22Rv1 (cell line): ENCODE measurements around the gene MYOD1.

ENCODE experiments used
- H3K27ac ChIP-seq: fragments of 450-650 bp; 2 replicates; pipeline ENCODE4 v1.5.1; 2017
- CTCF ChIP-seq: fragments of 450-650 bp; IDR thresholded peaks from 2 replicates; pipeline ENCODE4 v1.5.1; 2017; ENCODE audit warnings: mild to moderate bottlenecking
- ZFX ChIP-seq: fragments of 450-650 bp; IDR thresholded peaks from 2 replicates; pipeline ENCODE4 v1.6.1; 2017; ENCODE audit warnings: antibody characterized with exemption, borderline replicate concordance

Gene MYOD1

GRCh38 chr11:17730137-17730536 lies 10.8 kb downstream of the MYOD1 start:
- no peak for TF ChIP-seq ZFX
- TF ChIP-seq CTCF, result no peak
- H3K27ac ChIP-seq, result no peak overlapping the region

GRCh38 chr11:17730608-17731462 lies 11.5 kb downstream of the MYOD1 start:
- no peak overlapping the region for H3K27ac ChIP-seq
- peak; percentile 94 for TF ChIP-seq CTCF
- no peak for TF ChIP-seq ZFX

- H3K27ac ChIP-seq, result no peak overlapping the region
- TF ChIP-seq CTCF (no peak), ZFX (no peak)
These were observed 13.9 kb downstream of the MYOD1 start for GRCh38 chr11:17733261-17733660.

- no peak for TF ChIP-seq ZFX
- no peak for TF ChIP-seq CTCF
- H3K27ac ChIP-seq, result no peak within 1 kb of the TSS
These were observed 15.1 kb downstream of the MYOD1 start, which contains the start of gene KCNC1 for GRCh38 chr11:17734418-17734911. Gene KCNC1, plus strand, starts transcription at chr11:17734781. Its CDS starts 1,222 bp downstream, at chr11:17736003.

- H3K27ac ChIP-seq, result no peak overlapping the region
- TF ChIP-seq ZFX (no peak), CTCF (no peak)
These were observed 15.8 kb downstream of the MYOD1 start for GRCh38 chr11:17734986-17735817.

DNA sequence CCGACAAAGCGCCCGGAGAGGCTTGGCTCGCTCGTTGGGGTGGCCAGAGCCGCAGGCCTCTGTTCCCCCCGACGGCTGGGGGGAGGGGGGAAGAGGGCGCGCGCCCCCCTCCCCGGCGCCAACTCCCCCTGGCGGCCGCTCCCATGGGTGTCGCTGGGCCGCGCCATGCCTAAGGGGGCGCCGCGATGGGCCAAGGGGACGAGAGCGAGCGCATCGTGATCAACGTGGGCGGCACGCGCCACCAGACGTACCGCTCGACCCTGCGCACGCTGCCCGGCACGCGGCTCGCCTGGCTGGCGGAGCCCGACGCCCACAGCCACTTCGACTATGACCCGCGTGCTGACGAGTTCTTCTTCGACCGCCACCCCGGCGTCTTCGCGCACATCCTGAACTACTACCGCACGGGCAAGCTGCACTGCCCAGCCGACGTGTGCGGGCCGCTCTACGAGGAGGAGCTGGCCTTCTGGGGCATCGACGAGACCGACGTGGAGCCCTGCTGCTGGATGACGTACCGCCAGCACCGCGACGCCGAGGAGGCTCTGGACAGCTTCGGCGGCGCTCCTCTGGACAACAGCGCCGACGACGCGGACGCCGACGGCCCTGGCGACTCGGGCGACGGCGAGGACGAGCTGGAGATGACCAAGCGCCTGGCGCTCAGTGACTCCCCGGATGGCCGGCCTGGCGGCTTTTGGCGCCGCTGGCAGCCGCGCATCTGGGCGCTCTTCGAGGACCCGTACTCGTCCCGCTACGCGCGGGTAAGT lies 16.6 kb downstream of the MYOD1 start:
- TF ChIP-seq ZFX (no peak), CTCF (peak; percentile 45)
- H3K27ac ChIP-seq, result no peak overlapping the region
